Tibial nerve (tissue), 4 donors: ENCODE measurements around the gene TSC1. TPM values are rescaled to one million over a fixed set of nuclear protein-coding genes. Genes with fewer than 3 reads are reported as not detected.

Source experiments
- DNase-seq, 2 donors: peaks; one replicate each; pipeline ENCODE4 v3.0.0-alpha.2; 2019; ENCODE audit warnings: low spot score in 2 of 2
- H3K27ac ChIP-seq, 4 donors: fragments of 200-600 bp; sonication (generic) in 3 of 4; one replicate each; pipeline ENCODE4 v1.5.1; 2017 to 2019; ENCODE audit warnings: mild to moderate bottlenecking in 1 of 4
- H3K27me3 ChIP-seq, 2 donors: fragments of 200-600 bp; sonication (generic) in 1 of 2; one replicate each; pipeline versions ENCODE4 v1.5.1 to v1.6.0; 2017 to 2019
- H3K36me3 ChIP-seq, 3 donors: fragments of 200-600 bp; sonication (generic); one replicate each; pipeline ENCODE4 v1.5.1; 2018 to 2019
- H3K4me1 ChIP-seq, 4 donors: fragments of 200-600 bp; sonication (generic) in 3 of 4; one replicate each; pipeline ENCODE4 v1.5.1; 2017 to 2019
- H3K4me3 ChIP-seq, 4 donors: fragments of 200-600 bp; sonication (generic) in 3 of 4; one replicate each; pipeline ENCODE4 v1.5.1; 2017 to 2019; ENCODE audit warnings: mild to moderate bottlenecking in 1 of 4, moderate library complexity in 1 of 4
- H3K9me3 ChIP-seq, 4 donors: fragments of 200-600 bp; sonication (generic) in 3 of 4; one replicate each; pipeline ENCODE4 v1.5.1; 2017 to 2019
- EP300 ChIP-seq, 2 donors: sonication (generic); formaldehyde crosslinking; IDR thresholded peaks; one replicate each; pipeline ENCODE4 v1.6.1; 2017; ENCODE audit warnings: antibody characterized with exemption in 2 of 2, mild to moderate bottlenecking in 1 of 2
- POLR2A ChIP-seq, 2 donors: fragments of 450-650 bp; IDR thresholded peaks; one replicate each; pipeline ENCODE4 v1.6.1; 2017; ENCODE audit warnings: antibody characterized with exemption in 2 of 2, mild to moderate bottlenecking in 2 of 2, moderate library complexity in 2 of 2
- WGBS, 2 donors: methylation state at CpG; one replicate each; pipeline ENCODE4 v1.1.5; 2018; 5-methylcytosine and 5-hydroxymethylcytosine counted together
- total RNA-seq, 4 donors: library from RNA; depleted of rRNA; stranded (reverse); fragments of >200 nt; gene quantifications; one replicate each; pipeline ENCODE4 v1.1.0, GENCODE V29; 2016
- TF ChIP-seq, protein P1 (sequence below), 5 experiments: fragments of 200-600 bp in 3 of 5; fragments of 450-650 bp in 2 of 5; sonication (generic) in 3 of 5; IDR thresholded peaks; one replicate each; pipeline ENCODE4 v1.5.1; 2016 to 2019; ENCODE audit warnings: antibody characterized with exemption in 5 of 5, mild to moderate bottlenecking in 3 of 5, moderate library complexity in 2 of 5

TSC1 gene
- total RNA-seq, 4 donors from 2014 or later: 48.6 to 88.4 (median 68.9) TPM

DNA sequence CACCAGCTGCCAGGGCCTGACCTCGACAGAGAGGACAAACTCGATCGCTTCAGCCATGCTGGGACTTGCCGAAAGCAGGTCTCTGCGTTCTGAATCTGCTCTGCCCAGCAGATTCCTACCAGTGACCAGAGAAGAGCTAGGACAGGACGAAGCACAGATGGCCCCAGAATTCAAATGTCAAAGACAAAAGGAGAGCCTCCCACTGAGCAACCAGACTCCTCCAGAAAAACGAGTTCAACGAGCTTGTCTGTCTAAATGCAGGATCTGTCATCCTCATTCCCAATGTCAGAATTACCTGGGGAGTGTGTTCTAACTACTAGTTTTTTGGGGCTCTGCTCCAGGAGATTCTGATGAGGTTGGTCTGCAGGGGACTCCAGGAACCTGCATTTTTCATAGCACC, 79.7 kb downstream of the TSC1 start:
- H3K27ac ChIP-seq: no peak overlapping the region
- H3K9me3 ChIP-seq: no peaks in the 10 kb centered on the region
- H3K27me3 ChIP-seq: no peaks in the 10 kb centered on the region
- H3K36me3 ChIP-seq: peaks cover 0 to 20% (median 0%) of the 10 kb centered on the region in 3 donors
- H3K4me3 ChIP-seq: no peak overlapping the region
- no peak for DNase-seq
- no peaks in the 10 kb centered on the region for H3K4me1 ChIP-seq
- 66 to 73% methylated on average over 8 of the region's 8 CpGs for WGBS, 2 donors
- TF ChIP-seq, protein P1, sequence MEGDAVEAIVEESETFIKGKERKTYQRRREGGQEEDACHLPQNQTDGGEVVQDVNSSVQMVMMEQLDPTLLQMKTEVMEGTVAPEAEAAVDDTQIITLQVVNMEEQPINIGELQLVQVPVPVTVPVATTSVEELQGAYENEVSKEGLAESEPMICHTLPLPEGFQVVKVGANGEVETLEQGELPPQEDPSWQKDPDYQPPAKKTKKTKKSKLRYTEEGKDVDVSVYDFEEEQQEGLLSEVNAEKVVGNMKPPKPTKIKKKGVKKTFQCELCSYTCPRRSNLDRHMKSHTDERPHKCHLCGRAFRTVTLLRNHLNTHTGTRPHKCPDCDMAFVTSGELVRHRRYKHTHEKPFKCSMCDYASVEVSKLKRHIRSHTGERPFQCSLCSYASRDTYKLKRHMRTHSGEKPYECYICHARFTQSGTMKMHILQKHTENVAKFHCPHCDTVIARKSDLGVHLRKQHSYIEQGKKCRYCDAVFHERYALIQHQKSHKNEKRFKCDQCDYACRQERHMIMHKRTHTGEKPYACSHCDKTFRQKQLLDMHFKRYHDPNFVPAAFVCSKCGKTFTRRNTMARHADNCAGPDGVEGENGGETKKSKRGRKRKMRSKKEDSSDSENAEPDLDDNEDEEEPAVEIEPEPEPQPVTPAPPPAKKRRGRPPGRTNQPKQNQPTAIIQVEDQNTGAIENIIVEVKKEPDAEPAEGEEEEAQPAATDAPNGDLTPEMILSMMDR (IDR thresholded peaks at IDR 0.05): no peak
- TF ChIP-seq POLR2A (IDR thresholded peaks at IDR 0.05): no peak

DNA sequence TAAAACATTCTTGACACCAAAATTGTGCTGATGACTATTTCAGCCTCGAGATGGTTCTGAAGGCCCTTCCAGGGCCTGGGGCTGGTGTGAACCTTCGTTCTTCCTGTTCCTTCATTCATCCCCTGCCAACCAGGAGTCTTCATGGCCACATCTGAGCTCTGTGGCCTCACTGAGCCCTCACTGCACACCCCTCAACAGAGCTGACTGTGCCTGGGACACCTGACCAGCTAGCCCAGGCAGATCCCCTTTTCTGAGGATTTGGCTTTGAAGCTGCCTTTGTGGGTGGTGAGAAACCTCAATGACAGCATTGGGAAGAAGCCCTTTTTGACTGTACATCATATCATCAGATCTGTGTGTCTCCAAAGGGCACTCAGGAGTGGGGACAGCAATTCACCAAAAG, 80.1 kb downstream of the TSC1 start:
- Histone ChIP-seq H3K9me3 (no peaks in the 10 kb centered on the region), H3K27ac (no peak overlapping the region), H3K4me3 (no peak overlapping the region), H3K36me3 (peaks cover 0 to 20% (median 0%) of the 10 kb centered on the region in 3 donors), H3K27me3 (no peaks in the 10 kb centered on the region), H3K4me1 (no peaks in the 10 kb centered on the region)
- TF ChIP-seq EP300 (IDR thresholded peaks at IDR 0.05) (no peak), POLR2A (IDR thresholded peaks at IDR 0.05) (no peak)
- TF ChIP-seq, protein P1 (IDR thresholded peaks at IDR 0.05): no peak
- 78 to 81% methylated on average over 2 of the region's 2 CpGs for WGBS, 2 donors
- no peak for DNase-seq

DNA sequence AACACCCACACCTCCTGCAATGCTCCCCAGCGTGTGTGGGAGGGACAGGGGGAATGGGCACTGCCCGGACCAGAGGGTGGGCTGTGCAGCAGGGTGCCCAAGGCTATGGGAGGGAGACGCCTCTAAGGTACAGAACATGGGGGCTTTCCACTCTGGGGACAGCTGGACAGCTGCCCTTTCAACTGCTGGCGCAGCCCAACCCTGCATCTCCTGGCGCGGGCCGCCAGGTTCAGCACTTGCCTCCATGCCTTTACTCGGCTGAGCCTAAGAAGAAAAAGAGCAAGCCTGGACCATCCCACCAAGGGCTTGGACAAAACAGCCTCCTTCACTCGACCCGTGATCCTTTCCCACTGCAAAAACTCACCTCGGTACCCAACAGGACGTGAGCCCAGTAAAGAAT, 81.3 kb downstream of the TSC1 start:
- peaks cover 0 to 2% (median 0%) of the 10 kb centered on the region in 4 donors for H3K4me1 ChIP-seq
- WGBS, 2 donors: 82 to 86% methylated on average over 12 of the region's 12 CpGs
- H3K36me3 ChIP-seq: peaks cover 0 to 20% (median 0%) of the 10 kb centered on the region in 3 donors
- no peak overlapping the region for H3K27ac ChIP-seq
- no peak for DNase-seq
- H3K4me3 ChIP-seq: no peak overlapping the region
- no peaks in the 10 kb centered on the region for H3K27me3 ChIP-seq
- H3K9me3 ChIP-seq: no peaks in the 10 kb centered on the region
- TF ChIP-seq, protein P1 (IDR thresholded peaks at IDR 0.05): no peak
- TF ChIP-seq POLR2A (IDR thresholded peaks at IDR 0.05) (no peak), EP300 (IDR thresholded peaks at IDR 0.05) (no peak)

GRCh38 chr9:132862533-132862932, 81.9 kb downstream of the TSC1 start:
- no peak overlapping the region for H3K4me3 ChIP-seq
- no peaks in the 10 kb centered on the region for H3K27me3 ChIP-seq
- no peaks in the 10 kb centered on the region for H3K9me3 ChIP-seq
- DNase-seq: no peak
- TF ChIP-seq EP300 (IDR thresholded peaks at IDR 0.05) (no peak), POLR2A (IDR thresholded peaks at IDR 0.05) (no peak)
- TF ChIP-seq, protein P1 (IDR thresholded peaks at IDR 0.05): no peak
- H3K4me1 ChIP-seq: peaks cover 0 to 7% (median 0%) of the 10 kb centered on the region in 4 donors
- no peak overlapping the region for H3K27ac ChIP-seq
- 77 to 79% methylated on average over 6 of the region's 6 CpGs for WGBS, 2 donors
- peaks cover 0 to 20% (median 0%) of the 10 kb centered on the region in 3 donors for H3K36me3 ChIP-seq

DNA sequence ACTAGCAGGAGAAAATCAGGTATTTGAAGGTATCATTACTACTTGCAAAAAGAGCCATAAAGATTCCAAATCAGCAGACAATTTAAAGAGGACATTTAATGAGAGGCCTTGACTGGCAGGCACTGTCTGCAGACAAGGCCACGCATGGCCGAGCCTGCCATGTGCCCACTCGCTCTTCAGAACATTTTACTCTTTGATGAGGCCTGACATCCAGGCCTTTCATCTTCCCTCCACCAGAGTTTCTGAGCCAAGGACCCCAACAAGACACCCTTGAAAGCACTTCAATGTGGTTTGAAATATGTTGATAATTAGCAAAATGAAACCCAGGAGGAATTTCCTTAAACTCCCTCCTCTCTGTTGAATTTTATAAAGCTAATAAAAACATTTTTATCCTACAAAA, 82.8 kb downstream of the TSC1 start:
- no peak overlapping the region for H3K4me3 ChIP-seq
- no peak for DNase-seq
- H3K9me3 ChIP-seq: no peaks in the 10 kb centered on the region
- H3K27me3 ChIP-seq: no peaks in the 10 kb centered on the region
- peaks cover 0 to 12% (median 0%) of the 10 kb centered on the region in 4 donors for H3K4me1 ChIP-seq
- peaks cover 0 to 20% (median 0%) of the 10 kb centered on the region in 3 donors for H3K36me3 ChIP-seq
- TF ChIP-seq EP300 (IDR thresholded peaks at IDR 0.05) (no peak), POLR2A (IDR thresholded peaks at IDR 0.05) (no peak)
- TF ChIP-seq, protein P1 (IDR thresholded peaks at IDR 0.05): no peak
- WGBS, 2 donors: 84% methylated on average over 3 of the region's 3 CpGs
- H3K27ac ChIP-seq: no peak overlapping the region
